HUES6 (cell line): Measurements from ENCODE around the gene SOWAHA.

Experiments
- H3K27ac ChIP-seq: 2 replicates; pipeline ENCODE4 v1.7.0; 2013; ENCODE audit warnings: low read depth, mild to moderate bottlenecking, low read length, inconsistent platforms
- H3K27me3 ChIP-seq: 2 replicates; pipeline ENCODE4 v1.6.1; 2013; ENCODE audit warnings: low read length; ENCODE audit not compliant: control insufficient read depth, insufficient read depth
- H3K36me3 ChIP-seq: 2 replicates; pipeline ENCODE4 v1.6.1; 2013; ENCODE audit warnings: low read length; ENCODE audit not compliant: control insufficient read depth, insufficient read depth
- H3K4me1 ChIP-seq: 2 replicates; pipeline ENCODE4 v1.6.1; 2013; ENCODE audit warnings: low read length; ENCODE audit not compliant: control insufficient read depth, insufficient read depth
- H3K4me3 ChIP-seq: 2 replicates; pipeline ENCODE4 v1.5.1; 2013; ENCODE audit warnings: low read depth, low read length
- H3K9ac ChIP-seq: one replicate; pipeline ENCODE4 v1.6.1; 2013; ENCODE audit warnings: mild to moderate bottlenecking, low read length
- H3K9me3 ChIP-seq: 2 replicates; pipeline ENCODE4 v1.6.1; 2013; ENCODE audit warnings: low read depth, low read length; ENCODE audit not compliant: control insufficient read depth, insufficient read depth

Gene SOWAHA

DNA sequence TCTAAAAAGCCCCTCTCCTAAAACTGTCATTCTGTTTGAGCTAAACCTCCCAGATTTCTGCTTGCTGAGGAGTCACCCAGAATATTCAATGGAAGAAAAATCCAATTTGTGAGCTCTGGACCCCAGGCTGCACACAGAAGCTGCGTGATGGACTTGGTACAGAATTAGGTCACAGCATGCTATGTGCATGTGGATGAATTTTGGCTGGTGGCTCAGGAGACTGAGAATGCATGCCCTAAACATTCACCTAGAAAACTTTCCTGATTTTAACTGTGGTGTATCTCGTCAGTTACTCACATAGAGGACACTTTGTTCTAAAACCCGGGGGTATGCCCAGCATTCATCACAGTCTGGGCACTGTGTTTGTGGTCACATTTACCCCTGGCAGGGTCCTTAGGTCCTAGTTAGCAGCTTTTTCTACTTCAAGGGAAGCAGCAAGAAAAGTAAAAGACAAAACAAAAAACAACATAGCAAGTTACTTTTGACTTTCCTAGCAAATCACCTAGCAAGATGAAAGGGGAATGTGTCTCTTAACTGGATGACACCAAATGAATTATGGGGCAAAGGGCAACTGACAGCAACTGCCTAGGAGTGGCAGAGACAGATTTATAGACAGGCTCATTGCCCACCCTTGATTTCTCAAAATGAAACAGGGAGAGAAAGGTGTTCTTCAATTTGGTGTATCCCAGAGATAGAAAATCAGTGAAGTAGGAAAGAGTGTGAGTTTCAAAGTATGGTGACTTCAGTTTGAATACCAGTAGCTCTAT, 25.6 kb downstream of the SOWAHA start:
- Histone ChIP-seq H3K4me1 (peaks cover 9% of the 10 kb centered on the region), H3K27ac (no peak overlapping the region), H3K9ac (no peak overlapping the region)

DNA sequence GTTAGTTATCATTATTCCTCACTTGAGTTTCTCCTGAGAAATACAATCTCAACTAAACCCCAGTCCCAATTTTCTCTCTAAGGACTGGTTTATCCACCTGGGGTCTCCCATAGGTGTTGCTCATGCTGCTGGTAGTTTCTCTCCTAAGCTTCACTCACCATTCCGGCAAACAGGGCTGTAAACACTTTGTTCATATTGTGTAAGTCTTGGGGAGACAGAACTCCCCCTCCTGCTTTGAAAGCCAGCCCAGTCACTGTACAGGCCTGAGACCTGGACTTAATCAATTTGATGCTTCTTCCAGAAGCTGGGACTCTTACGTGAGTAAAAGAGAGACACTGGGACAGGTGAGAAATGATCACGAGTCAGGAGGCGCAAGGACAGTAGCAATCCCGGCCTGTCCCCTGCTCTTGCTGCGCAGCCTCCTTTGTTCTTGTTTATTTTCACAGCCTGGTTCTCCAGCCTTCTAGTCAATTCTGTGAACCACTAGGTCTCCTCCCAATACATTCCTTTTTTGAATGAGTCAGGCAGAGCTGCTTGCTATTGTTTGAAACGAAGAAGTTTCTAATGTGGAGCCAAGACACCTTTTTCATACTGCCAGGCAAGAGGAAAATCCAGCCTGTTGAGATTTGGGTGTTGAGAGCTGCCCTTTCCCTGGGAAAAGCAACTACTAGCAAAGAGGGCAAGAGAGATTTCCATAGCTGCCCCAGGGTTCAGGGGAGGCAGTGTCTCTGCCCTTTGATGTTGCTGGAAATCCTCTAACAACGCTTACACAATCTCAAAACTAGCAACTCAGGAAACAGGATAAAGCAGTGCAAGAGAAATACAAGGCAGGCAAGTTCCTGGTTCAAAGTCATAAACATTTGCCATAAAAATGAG, 26.6 kb downstream of the SOWAHA start:
- Histone ChIP-seq H3K4me3 (no peak overlapping the region), H3K4me1 (peaks cover 9% of the 10 kb centered on the region), H3K27ac (no peak overlapping the region), H3K27me3 (no peaks in the 10 kb centered on the region), H3K9ac (no peak overlapping the region), H3K36me3 (no peaks in the 10 kb centered on the region), H3K9me3 (no peaks in the 10 kb centered on the region)

More for the DNA sequence above, 25.6 kb downstream of the SOWAHA start:
- H3K9me3 ChIP-seq = no peaks in the 10 kb centered on the region
- no peaks in the 10 kb centered on the region for H3K27me3 ChIP-seq
- H3K36me3 ChIP-seq = no peaks in the 10 kb centered on the region
- no peak overlapping the region for H3K4me3 ChIP-seq

DNA sequence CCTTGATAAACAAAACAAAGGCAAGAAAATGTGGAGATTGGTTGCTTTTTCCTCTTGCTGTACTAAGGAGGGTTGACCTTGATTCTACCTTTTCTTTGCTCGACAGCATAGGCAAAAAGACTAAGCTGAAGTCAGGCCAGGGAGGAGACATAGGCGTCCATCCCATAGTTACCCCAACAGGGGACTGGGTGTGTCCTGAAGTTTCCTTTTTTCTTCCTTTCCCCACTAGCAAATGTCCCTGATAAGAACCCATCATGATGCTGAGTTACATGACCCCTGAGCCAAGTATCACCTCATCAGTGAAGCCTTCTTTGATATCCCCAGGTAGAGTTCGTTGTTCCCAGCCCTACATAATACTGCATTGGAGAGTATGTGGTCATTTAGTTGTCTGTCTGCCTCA, 27.2 kb downstream of the SOWAHA start:
- Histone ChIP-seq H3K4me1 (peaks cover 9% of the 10 kb centered on the region), H3K36me3 (no peaks in the 10 kb centered on the region), H3K9ac (no peak overlapping the region), H3K9me3 (no peaks in the 10 kb centered on the region), H3K4me3 (no peak overlapping the region), H3K27ac (no peak overlapping the region), H3K27me3 (no peaks in the 10 kb centered on the region)

DNA sequence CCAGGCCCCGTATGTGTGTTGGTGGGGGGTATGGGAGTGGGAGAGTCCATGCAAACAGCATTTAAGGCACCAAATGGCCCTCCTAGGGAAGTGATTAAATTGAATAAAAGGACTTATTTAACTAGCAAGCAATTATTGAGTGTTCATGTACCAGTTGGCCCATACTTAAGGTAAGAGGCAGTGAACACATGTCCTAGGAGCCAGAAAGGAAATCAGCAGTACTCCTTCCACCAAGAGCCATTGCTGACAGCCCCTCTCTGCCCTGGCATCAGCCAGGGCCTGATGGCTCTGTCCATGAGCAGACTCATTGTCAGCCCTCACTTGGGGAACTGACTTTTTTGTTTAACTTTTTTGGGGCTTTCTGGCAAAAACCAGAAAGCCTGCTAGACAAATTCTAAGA, 27.8 kb downstream of the SOWAHA start:
- H3K27ac ChIP-seq = no peak overlapping the region

DNA sequence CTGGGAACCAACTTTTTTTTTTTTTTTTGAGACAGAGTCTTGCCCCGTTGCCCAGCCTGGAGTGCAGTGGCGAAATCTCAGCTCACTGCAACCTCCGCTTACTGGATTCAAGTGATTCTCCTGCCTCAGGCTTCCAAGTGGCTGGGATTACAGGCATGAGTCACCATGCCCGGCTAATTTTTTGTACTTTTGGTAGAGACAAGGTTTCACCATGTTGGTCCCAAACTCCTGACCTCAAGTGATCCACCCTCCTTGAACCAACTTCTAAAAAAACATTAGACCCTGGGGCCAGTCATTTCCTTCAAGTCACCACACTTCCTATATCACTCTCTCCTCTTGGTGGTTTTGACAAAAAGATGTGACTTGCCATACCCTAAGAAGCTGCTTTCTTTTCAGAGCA, 28.2 kb downstream of the SOWAHA start:
- no peak overlapping the region for H3K27ac ChIP-seq
- no peaks in the 10 kb centered on the region for H3K36me3 ChIP-seq
- H3K9me3 ChIP-seq = no peaks in the 10 kb centered on the region
- H3K27me3 ChIP-seq = no peaks in the 10 kb centered on the region
- no peak overlapping the region for H3K9ac ChIP-seq
- no peak overlapping the region for H3K4me3 ChIP-seq
- peaks cover 9% of the 10 kb centered on the region for H3K4me1 ChIP-seq

More for the DNA sequence above, 27.8 kb downstream of the SOWAHA start:
- Histone ChIP-seq H3K36me3 (no peaks in the 10 kb centered on the region), H3K9me3 (no peaks in the 10 kb centered on the region), H3K9ac (no peak overlapping the region), H3K27me3 (no peaks in the 10 kb centered on the region), H3K4me3 (no peak overlapping the region), H3K4me1 (peaks cover 9% of the 10 kb centered on the region)

DNA sequence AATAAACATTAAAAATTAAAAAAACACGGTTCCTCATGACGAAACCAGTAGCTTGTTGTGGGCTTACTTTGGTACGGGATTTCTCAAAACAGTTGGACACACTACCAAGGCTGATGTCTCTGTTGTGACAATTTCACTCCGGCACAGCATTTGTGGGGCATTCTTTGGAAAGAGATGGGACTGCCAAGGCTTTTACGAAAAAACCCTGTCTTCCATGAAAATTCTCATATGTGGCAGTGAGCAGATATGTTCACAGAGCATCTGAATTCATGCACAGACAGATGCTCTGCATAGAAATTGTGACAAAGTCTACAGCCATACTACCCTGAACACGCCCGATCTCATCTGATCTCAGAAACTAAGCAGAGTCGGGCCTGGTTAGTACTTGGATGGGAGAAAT, 35.2 kb downstream of the SOWAHA start:
- Histone ChIP-seq H3K9me3 (no peaks in the 10 kb centered on the region), H3K4me3 (no peak overlapping the region), H3K36me3 (no peaks in the 10 kb centered on the region), H3K27me3 (no peaks in the 10 kb centered on the region), H3K4me1 (no peaks in the 10 kb centered on the region), H3K9ac (no peak overlapping the region), H3K27ac (no peak overlapping the region)

DNA sequence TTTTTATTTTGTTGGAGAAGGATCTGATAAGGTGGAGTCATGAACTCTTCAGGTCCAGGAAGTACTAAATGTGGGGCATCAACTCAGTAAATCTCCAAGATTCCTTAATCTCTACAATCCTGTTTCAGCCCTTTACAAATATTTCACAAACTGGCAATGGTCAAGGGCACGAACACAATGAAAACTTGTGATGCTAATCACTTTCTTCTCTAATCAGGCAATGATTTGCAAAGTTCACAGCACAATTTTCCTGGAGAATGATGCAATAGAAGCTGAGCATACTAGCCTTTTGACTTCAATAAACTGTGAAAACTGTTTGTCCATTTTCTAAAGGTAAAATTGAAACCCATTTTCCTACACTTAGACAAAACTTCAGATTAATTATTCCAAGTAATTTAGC, 36.2 kb downstream of the SOWAHA start:
- no peak overlapping the region for H3K27ac ChIP-seq
- H3K4me1 ChIP-seq = peaks cover 2% of the 10 kb centered on the region
- no peak overlapping the region for H3K9ac ChIP-seq
- no peaks in the 10 kb centered on the region for H3K27me3 ChIP-seq
- no peaks in the 10 kb centered on the region for H3K36me3 ChIP-seq
- H3K9me3 ChIP-seq = no peaks in the 10 kb centered on the region
- H3K4me3 ChIP-seq = no peak overlapping the region

DNA sequence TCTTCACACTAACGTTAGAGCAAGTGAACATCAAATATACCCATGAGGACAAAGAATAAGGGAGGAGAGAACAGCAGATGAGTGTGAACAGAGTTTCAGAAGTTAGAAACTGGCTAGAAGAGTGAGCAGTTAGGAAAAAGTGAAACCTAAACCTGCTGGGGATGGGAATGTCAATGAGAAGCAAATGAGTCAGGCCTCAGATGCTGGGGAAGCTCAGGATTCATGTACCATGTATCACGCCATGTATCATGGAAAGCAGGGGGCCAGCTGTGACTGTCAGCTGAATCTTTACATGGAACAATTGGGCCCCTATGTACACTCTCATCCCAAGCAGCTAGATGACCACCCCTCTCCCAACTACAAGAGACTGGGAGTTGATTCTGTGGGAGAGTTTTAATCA, 37.0 kb downstream of the SOWAHA start:
- no peaks in the 10 kb centered on the region for H3K36me3 ChIP-seq
- no peak overlapping the region for H3K9ac ChIP-seq
- no peak overlapping the region for H3K27ac ChIP-seq
- no peak overlapping the region for H3K4me3 ChIP-seq
- peaks cover 6% of the 10 kb centered on the region for H3K4me1 ChIP-seq
- no peaks in the 10 kb centered on the region for H3K9me3 ChIP-seq
- no peaks in the 10 kb centered on the region for H3K27me3 ChIP-seq

DNA sequence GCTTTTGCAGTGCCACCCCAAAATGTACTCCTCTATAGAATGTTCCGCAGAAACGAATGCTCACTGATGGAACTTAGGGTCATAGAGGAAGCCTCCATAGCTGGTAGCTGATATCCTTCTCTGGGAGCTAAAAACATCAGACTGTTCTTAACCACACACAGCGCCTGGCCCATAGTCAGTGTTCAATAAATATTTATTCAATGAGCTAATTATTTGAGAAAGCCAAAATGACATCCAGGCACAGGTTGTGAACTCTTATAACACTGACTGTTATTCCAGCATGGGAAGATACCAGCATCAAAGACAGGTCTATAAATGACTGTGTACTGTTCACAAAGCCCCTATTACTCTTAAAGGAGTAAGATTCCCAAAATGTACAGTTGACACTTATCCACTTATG, 40.2 kb downstream of the SOWAHA start:
- no peaks in the 10 kb centered on the region for H3K9me3 ChIP-seq
- no peak overlapping the region for H3K4me3 ChIP-seq
- H3K27me3 ChIP-seq = no peaks in the 10 kb centered on the region
- H3K27ac ChIP-seq = no peak overlapping the region
- H3K9ac ChIP-seq = no peak overlapping the region
- H3K36me3 ChIP-seq = no peaks in the 10 kb centered on the region
- peaks cover 6% of the 10 kb centered on the region for H3K4me1 ChIP-seq

DNA sequence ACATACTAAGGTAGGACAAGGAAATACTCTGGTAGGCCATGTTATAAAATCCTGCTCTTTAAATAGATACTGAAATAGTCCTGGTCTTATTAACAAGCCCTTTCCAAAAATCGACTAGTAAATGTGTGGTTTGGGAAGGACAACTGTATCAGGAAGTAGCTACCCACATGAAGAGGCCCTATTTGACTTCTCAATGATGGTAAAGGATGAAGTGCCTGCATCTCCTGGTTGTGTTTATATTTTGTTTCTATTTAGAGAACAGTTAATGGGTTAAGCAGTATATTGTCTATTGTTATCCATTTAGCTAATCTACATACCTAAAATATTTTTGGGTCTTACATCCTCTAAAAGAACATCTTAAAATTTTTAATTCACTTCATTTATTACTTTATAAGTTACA, 40.7 kb downstream of the SOWAHA start:
- Histone ChIP-seq H3K27me3 (no peaks in the 10 kb centered on the region), H3K9me3 (no peaks in the 10 kb centered on the region), H3K4me1 (peaks cover 6% of the 10 kb centered on the region), H3K36me3 (no peaks in the 10 kb centered on the region), H3K27ac (no peak overlapping the region), H3K4me3 (no peak overlapping the region), H3K9ac (no peak overlapping the region)

DNA sequence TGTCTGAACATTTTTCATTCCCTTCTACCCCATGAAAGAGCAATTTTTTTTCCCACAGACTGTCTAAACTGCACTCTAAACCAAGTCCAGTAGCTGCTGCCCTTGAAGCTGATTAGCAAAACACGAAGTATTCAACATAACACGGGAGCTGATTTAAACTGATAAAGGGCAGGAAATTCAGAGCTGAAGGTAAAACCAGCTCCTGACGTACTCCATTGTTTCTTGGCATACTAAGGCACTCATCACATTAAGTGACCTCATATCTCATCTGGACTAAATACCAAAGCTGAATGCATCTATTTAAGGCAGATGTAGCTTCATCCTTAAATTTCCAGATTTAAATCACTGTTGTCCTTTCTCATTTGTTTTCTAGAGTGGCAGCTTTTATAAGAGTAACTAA, 41.2 kb downstream of the SOWAHA start:
- Histone ChIP-seq H3K36me3 (no peaks in the 10 kb centered on the region), H3K4me3 (no peak overlapping the region), H3K9me3 (no peaks in the 10 kb centered on the region), H3K9ac (no peak overlapping the region), H3K4me1 (peaks cover 6% of the 10 kb centered on the region), H3K27me3 (no peaks in the 10 kb centered on the region), H3K27ac (no peak overlapping the region)
